Lower lobe of right lung (tissue), 2 donors: ENCODE measurements around the gene CFAP46. TPM values are rescaled to one million over a fixed set of nuclear protein-coding genes. Genes with fewer than 3 reads are reported as not detected.
A peak's percentile ranks its signal among the peaks of the same experiment; 100 is the strongest.

Experiments used
- ATAC-seq, 2 donors: fragments of 200-7000 bp; cut with Tn5 transposase; one replicate each; pipeline ENCODE4 v1.9.1; 2020 to 2022; ENCODE audit warnings: mild to moderate bottlenecking in 2 of 2, moderate library complexity in 2 of 2
- DNase-seq: peaks from one replicate; pipeline ENCODE4 v3.0.0-alpha.2; 2020
- H3K27ac ChIP-seq: fragments of 200-600 bp; one replicate; pipeline ENCODE4 v1.8.0; 2022
- H3K27me3 ChIP-seq: fragments of 200-600 bp; one replicate; pipeline ENCODE4 v1.8.0; 2022; ENCODE audit warnings: low read depth
- H3K36me3 ChIP-seq: fragments of 200-600 bp; one replicate; pipeline ENCODE4 v1.8.0; 2022; ENCODE audit warnings: mild to moderate bottlenecking
- H3K4me1 ChIP-seq: fragments of 200-600 bp; one replicate; pipeline ENCODE4 v1.8.0; 2022
- H3K4me3 ChIP-seq: fragments of 200-600 bp; one replicate; pipeline ENCODE4 v1.8.0; 2022; ENCODE audit warnings: mild to moderate bottlenecking
- H3K9me3 ChIP-seq: fragments of 200-600 bp; one replicate; pipeline ENCODE4 v1.8.0; 2022
- intact Hi-C: fragments of 100-400 bp; cut with DNase I; formaldehyde crosslinking; loops from one replicate; pipeline ENCODE4 v1.11.0; 2022
- total RNA-seq: library from RNA; stranded (reverse); fragmentation: NEBNext Ultra II Directional; extraction: Animal tissue kit (Norgen Biotek cat#: 25700); gene quantifications from one replicate; pipeline ENCODE4 v1.2.1, GENCODE V29; 2021
- TF ChIP-seq, protein P1 (sequence below): fragments of 200-600 bp; IDR thresholded peaks from one replicate; pipeline ENCODE4 v1.8.0; 2022; ENCODE audit warnings: antibody characterized with exemption, mild to moderate bottlenecking
- donor health status: DM: no; HTN: yes; CAD: no; lungs with severe emphysema.

CFAP46 gene
- total RNA-seq, 1 donor from 2014 or later = 9.0 TPM

DNA sequence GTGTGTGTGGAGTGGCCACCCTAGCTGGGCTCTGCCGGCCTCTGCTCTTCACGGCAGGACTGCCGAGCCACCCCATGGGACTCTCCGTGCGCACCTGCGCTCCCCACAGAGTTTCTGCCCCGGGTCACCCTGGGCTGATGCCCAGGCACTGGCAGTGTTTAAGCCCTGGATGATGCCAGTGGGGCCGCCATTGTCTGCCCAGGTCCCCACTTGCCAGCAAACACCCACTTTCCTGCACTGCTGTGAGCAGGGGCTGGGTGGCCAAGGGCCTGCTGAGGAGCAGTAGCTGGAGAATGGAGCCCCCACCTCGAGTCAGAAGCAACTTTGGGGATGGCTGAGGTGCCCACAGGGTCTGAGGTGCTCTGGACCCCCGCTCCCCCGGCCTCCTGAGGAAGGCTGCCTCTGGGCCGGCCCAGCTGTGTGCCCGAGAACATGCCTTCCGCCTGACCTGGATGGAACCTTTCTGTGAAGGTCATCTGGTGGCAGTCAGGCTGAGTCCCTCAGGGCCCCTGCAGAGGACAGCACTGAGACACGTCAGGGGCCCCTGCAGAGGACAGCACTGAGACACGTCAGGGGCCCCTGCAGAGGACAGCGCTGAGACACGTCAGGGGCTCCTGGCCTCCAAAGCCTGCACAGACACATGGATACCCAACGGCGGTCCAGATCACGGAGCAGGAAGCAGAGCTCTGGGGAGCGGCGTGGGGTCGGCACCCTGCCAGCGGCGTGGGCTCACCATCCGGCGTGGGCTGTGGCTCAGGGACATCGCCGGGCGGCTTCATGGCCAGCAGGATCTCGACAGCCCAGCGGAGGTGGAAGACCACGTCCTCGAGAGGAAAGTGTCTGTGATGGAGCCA lies 62.0 kb downstream of the CFAP46 start:
- intact Hi-C loops = no loop called here

DNA sequence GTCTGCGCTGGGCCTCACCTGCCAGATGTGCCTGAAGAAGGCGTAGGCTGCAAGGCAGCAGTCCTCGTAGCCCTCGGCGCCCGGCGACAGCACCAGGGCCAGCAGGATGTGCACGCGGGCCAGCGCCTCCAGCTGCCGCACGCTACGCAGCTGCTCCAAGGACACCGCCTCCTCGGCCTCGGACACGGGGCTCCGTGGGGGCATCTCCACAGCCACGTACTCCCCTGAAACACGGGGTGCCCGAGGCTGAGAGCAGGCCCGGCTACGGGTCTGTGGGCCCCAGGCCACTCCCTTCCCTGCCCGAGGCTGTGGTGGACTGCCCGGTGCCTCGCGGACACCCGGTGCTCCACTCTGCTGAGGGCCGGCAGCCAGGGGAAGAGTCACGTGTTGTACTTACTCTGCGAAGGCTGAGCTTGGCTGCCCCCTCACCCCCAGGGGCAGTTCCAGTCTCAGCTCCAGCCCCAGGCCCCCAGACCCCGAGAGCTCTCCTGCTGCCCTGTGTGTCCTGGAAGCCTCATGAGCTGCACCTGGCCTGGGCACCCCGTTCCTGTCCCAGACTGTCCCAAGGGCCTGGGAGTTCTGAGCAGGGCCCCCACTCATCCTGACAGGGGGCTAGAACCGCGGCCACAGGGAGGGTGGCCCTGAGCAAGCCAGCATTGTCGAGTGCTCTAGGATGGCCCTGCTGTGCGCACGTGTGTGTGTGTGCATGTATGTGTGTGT lies 62.8 kb downstream of the CFAP46 start:
- DNase-seq = no peak

More for the DNA sequence above, 62.0 kb downstream of the CFAP46 start:
- Histone ChIP-seq H3K4me3 (no peak overlapping the region), H3K27ac (no peak overlapping the region), H3K9me3 (no peaks in the 10 kb centered on the region), H3K4me1 (no peaks in the 10 kb centered on the region), H3K27me3 (peaks cover 32% of the 10 kb centered on the region), H3K36me3 (no peaks in the 10 kb centered on the region)
- TF ChIP-seq, protein P1, sequence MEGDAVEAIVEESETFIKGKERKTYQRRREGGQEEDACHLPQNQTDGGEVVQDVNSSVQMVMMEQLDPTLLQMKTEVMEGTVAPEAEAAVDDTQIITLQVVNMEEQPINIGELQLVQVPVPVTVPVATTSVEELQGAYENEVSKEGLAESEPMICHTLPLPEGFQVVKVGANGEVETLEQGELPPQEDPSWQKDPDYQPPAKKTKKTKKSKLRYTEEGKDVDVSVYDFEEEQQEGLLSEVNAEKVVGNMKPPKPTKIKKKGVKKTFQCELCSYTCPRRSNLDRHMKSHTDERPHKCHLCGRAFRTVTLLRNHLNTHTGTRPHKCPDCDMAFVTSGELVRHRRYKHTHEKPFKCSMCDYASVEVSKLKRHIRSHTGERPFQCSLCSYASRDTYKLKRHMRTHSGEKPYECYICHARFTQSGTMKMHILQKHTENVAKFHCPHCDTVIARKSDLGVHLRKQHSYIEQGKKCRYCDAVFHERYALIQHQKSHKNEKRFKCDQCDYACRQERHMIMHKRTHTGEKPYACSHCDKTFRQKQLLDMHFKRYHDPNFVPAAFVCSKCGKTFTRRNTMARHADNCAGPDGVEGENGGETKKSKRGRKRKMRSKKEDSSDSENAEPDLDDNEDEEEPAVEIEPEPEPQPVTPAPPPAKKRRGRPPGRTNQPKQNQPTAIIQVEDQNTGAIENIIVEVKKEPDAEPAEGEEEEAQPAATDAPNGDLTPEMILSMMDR = no peak
- DNase-seq (no peak), ATAC-seq (no peak)

DNA sequence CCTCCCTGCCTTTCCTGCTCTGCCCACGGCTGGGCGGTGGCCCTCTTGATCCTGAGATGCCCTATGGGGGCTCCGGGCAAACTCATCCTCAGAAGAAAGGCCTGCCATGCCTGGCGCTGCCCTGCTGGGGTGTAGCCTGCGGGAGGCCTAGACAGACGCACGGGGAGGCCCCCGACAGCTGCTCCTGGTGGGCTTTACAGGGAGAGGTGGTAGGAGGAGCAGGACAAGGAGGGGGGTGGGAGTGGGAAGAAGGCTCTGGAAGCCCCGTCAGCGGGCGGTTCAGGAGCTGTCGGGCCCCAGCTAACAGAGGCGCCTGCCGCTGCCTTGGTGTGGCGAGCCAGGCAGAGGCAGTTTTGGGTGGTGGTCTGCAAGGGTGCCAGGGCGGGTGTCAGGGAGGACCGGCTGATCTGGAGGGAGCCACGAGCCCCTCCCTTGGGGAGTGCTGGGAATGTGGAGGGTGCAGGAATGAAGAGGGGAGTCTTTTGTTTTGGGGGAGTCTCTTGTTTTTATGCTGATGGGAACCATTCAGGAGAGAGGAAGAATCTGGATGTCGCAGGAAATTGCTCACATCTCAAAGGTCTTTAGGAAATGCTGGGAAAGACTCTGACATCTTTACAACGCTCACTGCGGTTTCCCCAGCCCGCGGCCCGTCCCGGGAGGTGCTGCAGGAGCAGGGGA lies 63.5 kb downstream of the CFAP46 start:
- intact Hi-C loops = no loop called here
- peaks cover 32% of the 10 kb centered on the region for H3K27me3 ChIP-seq

More for the DNA sequence above, 62.8 kb downstream of the CFAP46 start:
- peaks cover 32% of the 10 kb centered on the region for H3K27me3 ChIP-seq
- H3K27ac ChIP-seq = no peak overlapping the region
- ATAC-seq = peak in 1 of 2 donors; percentile 28
- TF ChIP-seq, protein P1 = no peak
- H3K4me1 ChIP-seq = no peaks in the 10 kb centered on the region
- no peak overlapping the region for H3K4me3 ChIP-seq
- H3K9me3 ChIP-seq = no peaks in the 10 kb centered on the region
- H3K36me3 ChIP-seq = no peaks in the 10 kb centered on the region
- intact Hi-C loops = no loop called here

DNA sequence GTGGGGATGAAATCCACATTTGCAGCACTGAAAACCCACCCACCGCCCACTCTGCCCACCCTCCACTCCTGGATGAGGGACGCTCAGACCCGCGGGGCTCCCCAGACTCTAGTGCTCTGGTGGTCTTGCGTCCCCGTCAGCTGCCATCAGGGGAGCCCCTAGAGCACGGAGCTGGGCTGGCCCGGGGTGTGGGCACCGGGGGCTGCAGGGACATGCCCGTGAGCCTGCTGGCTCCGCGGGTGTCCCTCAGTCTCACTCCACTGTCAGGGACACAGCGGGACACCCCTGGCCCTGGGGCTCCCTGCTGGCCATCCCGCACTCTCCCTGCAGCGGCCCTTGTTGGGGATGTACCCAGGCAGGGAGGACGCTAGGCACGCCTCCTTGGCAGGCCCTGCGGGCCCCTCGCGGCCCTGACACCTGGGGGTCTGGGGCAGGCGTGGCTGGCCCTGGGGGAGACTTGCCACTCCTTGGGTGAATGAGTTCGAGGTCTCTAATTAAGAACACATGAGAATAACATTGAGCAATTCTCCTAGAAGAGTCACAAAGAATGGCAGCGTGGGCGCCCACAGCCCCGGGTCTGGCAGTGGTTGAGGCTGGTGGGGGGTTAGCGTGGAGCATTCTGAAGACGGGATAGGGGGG lies 64.2 kb downstream of the CFAP46 start:
- Histone ChIP-seq H3K4me1 (no peaks in the 10 kb centered on the region), H3K27ac (no peak overlapping the region), H3K27me3 (peaks cover 35% of the 10 kb centered on the region), H3K9me3 (no peaks in the 10 kb centered on the region), H3K4me3 (no peak overlapping the region), H3K36me3 (no peaks in the 10 kb centered on the region)
- DNase-seq = no peak
- no peak for ATAC-seq
- intact Hi-C loops = no loop called here
- TF ChIP-seq, protein P1 = no peak

More for the DNA sequence above, 63.5 kb downstream of the CFAP46 start:
- Histone ChIP-seq H3K27ac (no peak overlapping the region), H3K36me3 (no peaks in the 10 kb centered on the region), H3K4me3 (no peak overlapping the region), H3K9me3 (no peaks in the 10 kb centered on the region), H3K4me1 (no peaks in the 10 kb centered on the region)
- ATAC-seq (no peak), DNase-seq (no peak)
- TF ChIP-seq, protein P1 = no peak

DNA sequence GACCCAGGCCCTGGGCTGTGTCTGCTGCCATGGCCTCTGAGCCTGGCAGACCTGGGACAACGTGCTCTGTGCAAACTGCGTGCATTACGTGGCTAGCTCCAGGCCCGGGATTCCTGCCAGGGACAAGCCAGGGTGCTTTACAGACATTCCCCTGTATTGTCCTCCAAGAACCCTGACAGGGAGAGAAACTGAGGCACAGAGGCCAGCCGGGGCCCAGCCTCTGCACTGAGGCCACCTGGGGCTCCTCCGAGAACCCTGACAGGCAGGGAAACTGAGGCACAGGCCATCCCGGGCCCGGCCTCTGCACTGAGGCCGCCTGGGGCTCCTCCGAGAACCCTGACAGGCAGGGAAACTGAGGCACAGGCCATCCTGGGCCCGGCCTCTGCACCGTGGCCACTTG lies 64.9 kb downstream of the CFAP46 start:
- Histone ChIP-seq H3K4me3 (no peak overlapping the region), H3K4me1 (no peaks in the 10 kb centered on the region), H3K9me3 (no peaks in the 10 kb centered on the region), H3K27me3 (peaks cover 42% of the 10 kb centered on the region), H3K36me3 (no peaks in the 10 kb centered on the region), H3K27ac (no peak overlapping the region)
- intact Hi-C loops = no loop called here
- TF ChIP-seq, protein P1 = no peak
- no peak for ATAC-seq
- no peak for DNase-seq
